ENCODE measurements around the gene PRDM15. TPM values are rescaled to one million over a fixed set of nuclear protein-coding genes. Genes with fewer than 3 reads are reported as not detected.
"Not testable (repeated sequence)": the region's sequence is repeated elsewhere in the genome, so short reads cannot be mapped to it uniquely, and the experiment has no call there.

The PRDM15 gene
- polyA plus RNA-seq, 1 donor = 3.8 TPM

- DNase-seq (ENCODE audit: low read depth) = no peak
Measured at GRCh38 chr21:41806773-41807172, 72.4 kb downstream of the PRDM15 start.

GRCh38 chr21:41805643-41806042 lies 73.5 kb downstream of the PRDM15 start:
- no peak for DNase-seq (ENCODE audit: low read depth)

GRCh38 chr21:41805038-41805437 lies 74.1 kb downstream of the PRDM15 start:
- DNase-seq (ENCODE audit: low read depth) = no peak

- DNase-seq (ENCODE audit: low read depth) = no peak
Measured at GRCh38 chr21:41804381-41804780, 74.8 kb downstream of the PRDM15 start.

DNA sequence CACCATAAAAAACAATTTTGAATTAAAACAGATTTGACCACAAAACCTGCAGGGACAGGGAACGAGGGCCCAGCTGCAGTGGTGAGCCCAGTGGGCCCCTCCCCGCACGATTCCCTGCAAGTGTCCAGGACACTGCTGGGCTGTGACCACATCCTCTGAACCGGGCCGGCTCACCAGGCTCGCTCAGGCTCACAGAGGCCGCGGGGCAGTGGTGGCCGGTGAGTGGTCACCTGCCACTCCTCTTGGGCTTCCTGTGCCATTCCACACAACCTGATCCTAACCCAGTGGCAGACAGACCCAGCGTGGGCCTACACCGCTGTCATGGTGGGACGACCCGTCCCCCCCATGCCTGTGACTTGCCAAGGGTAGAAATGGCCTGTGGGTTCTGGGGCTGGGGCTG lies 75.8 kb downstream of the PRDM15 start:
- no peak for DNase-seq (ENCODE audit: low read depth)

DNA sequence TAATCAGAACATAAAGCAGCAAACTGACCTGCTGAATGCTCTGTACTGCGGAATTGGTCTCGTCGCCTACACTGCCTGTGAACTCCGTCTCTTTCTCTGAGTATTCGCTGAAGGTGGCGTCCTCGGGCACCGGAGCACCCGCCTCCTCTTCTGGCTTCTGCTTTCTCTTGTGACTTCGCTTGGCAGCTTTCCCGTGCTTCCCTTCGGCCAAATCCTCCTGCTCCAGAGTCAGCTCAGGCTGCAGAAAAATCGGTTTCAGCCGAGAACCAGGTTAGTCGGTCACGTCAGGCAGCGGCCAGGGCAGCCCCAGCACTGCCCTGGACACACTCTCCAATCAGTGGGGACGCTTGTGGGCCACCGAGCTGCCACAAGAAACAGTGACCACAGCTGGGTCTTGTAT lies 76.5 kb downstream of the PRDM15 start:
- peak; percentile 26 for DNase-seq (ENCODE audit: low read depth)

DNA sequence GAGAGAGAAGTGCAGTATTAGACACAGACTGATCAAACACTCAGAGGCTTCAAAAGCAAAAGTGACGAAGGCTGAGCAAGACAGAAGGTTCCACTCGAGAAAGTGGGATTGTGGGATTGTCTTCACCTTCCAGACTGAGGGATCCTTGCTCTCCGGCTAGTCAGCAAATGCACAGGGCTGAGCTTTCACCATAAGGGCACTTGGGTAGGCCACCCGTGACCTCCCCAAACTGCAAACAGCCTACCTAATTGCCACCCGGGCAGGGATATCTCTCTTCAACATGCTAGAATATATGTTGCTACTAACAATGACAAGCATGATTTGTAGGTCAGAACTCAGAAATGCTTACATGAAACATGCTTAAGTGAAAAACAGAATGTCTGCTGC lies 77.0 kb downstream of the PRDM15 start:
- DNase-seq (ENCODE audit: low read depth) = no peak

DNA sequence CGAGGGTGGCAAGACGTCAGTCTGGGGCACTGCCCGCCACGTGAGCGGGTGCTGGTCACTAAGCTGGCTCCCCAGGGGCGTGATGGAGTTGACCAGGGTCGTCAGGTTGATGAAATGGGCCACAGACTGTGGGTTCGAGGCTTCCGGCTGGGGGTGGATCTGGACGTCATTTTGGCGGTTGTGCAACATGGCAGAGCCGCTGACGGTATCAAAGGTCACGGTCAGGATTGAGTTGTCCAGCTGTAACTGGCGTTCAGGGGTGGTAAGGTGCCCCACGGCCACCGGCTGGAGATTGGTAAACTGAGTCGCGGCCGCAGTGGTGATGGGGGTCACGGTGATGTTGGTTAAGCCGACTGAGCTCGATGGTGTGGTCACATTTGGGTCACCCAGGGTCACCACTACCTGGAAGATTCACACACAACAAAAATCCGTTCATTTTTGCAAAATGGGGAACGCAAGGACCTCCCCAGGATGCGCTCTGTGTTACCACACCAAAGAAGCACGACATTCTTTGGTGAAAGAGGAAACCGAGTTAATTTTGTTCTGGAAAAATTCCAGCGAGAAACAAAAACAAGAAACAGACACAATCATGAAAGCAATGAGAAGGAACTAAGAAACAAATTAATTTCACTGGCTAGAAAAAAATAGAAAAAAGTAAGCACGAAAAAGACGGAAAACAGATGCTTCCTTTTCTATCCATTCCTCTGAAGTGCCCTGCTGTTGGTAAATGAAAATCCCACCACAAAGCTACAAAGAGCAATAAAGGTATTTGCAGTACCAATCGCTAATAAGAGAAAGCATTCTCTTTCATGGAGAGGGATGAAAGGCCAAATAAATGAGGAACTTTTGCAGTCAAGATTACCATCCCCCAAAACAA lies 77.6 kb downstream of the PRDM15 start:
- no peak for DNase-seq (ENCODE audit: low read depth)

DNA sequence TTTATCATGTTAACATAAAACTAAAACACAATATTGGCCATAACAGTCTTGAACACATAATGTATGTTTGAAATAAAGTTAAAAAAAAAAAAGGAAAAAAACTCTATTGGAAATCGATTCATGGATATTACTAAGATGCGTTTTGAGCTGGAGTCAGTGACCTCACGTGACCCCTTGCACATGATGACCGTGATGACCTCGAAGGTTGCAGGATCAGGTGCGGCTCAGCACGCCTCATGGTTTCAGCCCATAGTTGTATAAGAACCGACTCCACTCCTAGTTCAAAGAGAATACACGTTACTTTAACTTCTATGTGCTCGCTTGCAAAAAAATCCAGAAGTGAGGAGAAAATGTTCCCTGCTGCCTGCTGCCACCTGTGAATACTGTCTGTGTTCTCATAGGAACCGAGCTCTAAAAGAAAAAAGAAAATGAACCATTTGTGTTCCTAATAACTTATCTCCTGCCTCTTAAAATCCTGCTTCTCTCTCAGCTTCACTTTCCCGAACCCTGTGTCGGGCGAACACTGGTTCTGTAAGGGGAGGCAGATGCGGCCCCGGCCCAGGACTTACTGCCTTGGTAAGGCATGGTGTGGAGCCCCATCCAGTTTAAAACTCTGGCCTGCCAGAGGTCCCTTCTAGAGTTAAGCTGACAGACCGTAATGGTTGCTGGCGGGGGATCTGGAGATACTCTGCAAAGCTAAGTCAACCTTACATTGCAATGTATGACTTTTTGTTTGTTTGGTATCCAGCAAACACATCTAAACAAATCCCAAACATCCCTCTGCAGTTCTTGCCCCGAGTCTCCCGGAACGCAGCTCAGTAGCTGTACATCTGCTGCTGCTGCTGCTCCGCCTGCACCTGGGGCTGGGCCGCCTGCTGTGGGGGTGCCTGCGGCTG lies 78.5 kb downstream of the PRDM15 start:
- no peak for DNase-seq (ENCODE audit: low read depth)

DNA sequence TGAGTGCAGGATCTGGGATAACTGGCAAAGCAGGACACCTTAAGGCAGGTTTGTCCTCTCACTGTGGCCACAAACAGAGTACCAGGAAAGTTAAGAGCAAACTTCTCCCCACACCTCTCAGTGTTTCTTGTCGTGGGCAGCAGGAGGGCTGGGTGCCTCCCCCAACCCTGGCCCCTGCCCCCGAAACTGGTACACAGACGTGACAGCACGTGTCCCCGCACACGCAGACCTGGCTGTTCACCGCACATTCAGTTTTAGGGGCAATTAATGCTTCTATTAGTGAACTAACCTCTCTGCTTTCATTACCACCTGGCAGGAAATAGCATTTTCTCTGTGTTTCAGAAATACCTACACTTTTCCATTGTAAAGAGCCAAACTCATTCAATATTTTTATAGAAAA lies 79.4 kb downstream of the PRDM15 start:
- DNase-seq (ENCODE audit: low read depth) = no peak

DNA sequence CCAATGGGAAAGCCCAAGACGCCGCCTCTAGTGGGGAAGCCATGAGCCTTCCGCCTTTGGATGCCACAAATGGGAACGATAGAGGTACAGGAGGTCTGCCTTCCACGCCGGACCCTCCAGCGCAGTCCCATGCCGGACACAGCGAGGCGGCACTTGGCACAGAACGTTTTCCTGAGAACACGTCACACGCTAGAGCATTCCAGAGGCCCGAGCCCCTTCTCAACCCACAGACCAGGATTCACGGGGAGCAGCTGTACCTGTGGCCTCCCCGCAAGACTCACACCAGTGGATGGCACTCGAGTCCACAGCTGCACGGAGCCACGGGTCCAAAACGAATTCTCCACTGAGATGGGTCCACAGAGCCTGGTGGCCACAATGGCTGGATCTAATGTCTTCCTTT lies 80.8 kb downstream of the PRDM15 start:
- DNase-seq (ENCODE audit: low read depth) = no peak

- DNase-seq (ENCODE audit: low read depth) = no peak
Measured at GRCh38 chr21:41796476-41797080, 82.6 kb downstream of the PRDM15 start.

GRCh38 chr21:41795726-41796125 lies 83.4 kb downstream of the PRDM15 start:
- DNase-seq (ENCODE audit: low read depth) = no peak

DNA sequence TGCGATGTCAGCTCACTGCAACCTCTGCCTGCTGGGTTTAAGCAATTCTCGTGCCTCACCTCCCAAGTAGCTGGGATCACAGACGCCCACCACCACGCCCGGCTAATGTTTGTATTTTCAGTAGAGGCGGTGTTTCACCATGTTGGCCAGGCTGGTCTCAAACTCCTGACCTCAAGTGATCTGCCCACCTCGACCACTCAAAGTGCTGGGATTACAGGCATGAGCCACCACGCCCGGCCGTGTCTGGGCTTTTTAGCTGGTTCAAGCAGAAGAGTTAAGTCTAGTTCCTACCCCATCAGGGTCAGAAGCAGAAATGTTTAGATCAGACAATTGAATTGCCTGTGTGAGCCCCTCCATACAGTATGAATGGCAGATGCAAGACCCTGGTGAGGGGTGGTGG lies 84.5 kb downstream of the PRDM15 start:
- no peak for DNase-seq (ENCODE audit: low read depth)

GRCh38 chr21:41792711-41793110 lies 86.4 kb downstream of the PRDM15 start:
- no peak for DNase-seq (ENCODE audit: low read depth)

DNA sequence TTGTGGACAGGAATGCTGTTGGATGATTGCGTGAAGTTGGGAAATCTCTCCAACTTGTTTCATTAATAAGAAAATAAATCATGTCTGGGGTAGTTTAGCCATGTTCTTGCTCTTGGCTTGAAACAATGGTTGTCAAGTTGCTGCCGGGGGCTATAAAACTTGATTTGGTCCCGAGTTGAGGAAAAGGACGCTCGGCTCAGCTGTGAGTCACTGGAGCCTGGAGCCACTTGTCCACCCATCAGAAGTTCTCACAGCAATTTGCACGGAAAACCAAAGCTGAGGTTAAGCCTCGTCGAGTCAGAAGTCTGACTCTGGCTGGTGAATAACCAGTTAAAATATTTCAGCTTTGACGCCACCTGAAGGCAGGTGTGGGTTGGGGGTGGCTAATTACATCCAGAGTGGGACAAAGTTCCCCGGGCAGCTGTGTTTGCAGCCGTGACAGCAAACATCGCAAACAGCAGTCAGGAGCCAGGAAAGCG lies 92.6 kb downstream of the PRDM15 start:
- no peak for DNase-seq (ENCODE audit: low read depth)

GRCh38 chr21:41785262-41785661 lies 93.9 kb downstream of the PRDM15 start:
- not testable (repeated sequence) for DNase-seq (ENCODE audit: low read depth)

- no peak for DNase-seq (ENCODE audit: low read depth)
Measured at GRCh38 chr21:41784456-41785102, 94.6 kb downstream of the PRDM15 start.

GRCh38 chr21:41783476-41784180 lies 95.5 kb downstream of the PRDM15 start:
- DNase-seq (ENCODE audit: low read depth) = no peak

DNA sequence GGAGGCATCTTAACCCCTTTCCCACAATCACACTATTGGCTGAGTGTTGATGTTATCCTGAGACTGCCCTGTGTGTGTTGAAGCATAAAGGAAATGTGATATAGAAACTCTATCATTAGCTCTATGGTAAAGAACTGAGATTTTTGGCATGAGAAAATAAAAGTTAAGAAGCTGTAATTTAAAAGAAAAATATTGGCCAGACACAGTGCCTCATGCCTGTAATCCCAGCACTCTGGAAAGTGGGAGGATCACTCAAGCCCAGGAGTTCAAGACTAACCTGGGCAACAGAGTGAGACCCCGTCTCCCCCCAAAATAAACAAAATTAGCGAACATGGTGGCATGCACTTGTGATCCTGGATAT lies 98.1 kb downstream of the PRDM15 start:
- no peak for DNase-seq (ENCODE audit: low read depth)
